ENCODE results near the gene RAB40C. TPM values are rescaled to one million over a fixed set of nuclear protein-coding genes. Genes with fewer than 3 reads are reported as not detected.
A peak's percentile ranks its signal among the peaks of the same experiment; 100 is the strongest.

RAB40C gene
- total and polyA plus RNA-seq, 2 experiments from 2014 or later = 9.5 to 18.8 TPM

DNA sequence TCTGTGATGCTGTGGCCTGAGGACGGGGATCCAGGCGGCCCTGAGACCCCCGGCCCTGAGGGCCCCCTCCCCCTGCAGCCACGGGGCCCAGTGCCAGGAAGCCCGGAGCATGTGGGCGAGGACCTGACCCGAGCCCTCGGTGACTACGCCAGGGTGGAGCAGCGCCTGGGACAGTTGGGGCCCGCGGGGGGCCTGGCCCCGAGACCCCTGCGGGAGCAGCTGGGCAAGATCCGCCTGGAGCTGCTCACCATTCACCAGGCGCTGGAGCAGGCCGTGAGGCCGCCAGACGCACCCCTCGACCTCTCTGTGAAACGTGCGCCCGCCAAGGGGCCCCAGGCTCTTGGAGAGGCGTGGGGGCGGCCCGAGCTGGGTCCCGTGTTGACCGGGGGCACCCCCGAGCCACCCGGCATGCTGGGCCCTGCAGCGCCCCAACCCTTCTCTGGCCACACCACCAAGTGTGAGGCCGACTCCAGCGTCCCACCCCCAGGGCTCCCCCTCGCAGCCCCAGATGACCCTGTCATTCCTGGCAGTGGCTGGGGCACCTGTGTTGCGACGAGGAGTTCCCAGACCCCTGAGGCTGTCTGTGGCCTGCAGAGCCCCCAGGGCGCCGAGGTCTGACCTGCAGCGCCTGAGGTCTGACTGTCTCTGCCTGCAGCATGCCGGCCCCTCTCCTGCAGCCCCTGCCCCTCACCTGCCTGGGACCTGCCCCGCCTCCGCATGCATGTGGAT lies 25.0 kb upstream of the RAB40C start:
- Histone ChIP-seq H3K36me3 (ENCODE audit: low read depth) (no peaks in the 10 kb centered on the region), H4K20me1 (ENCODE audit: insufficient read depth) (no peaks in the 10 kb centered on the region), H3K4me3 (no peak overlapping the region), H3K9me2 (ENCODE audit: insufficient read depth) (no peaks in the 10 kb centered on the region), H3K9ac (no peak overlapping the region), H3K9me3 (ENCODE audit: low read depth) (no peaks in the 10 kb centered on the region), H3K4me1 (ENCODE audit: insufficient read depth) (0 out of 2 replicates have a peak, but pooled peaks cover 4% of the 10 kb centered on the region), H2AFZ (no peak overlapping the region), H3K27ac (no peak overlapping the region), H3K27me3 (replicated peaks; ENCODE audit: insufficient read depth) (0 out of 2 replicates have a peak, but pooled peaks cover 5% of the 10 kb centered on the region), H3K4me2 (ENCODE audit: unreplicated experiment) (no peak overlapping the region), H3K79me2 (ENCODE audit: insufficient read depth) (0 out of 2 replicates have a peak, but pooled peaks cover 4% of the 10 kb centered on the region), H3F3A (ENCODE audit: insufficient read depth) (no peaks in the 10 kb centered on the region)
- in situ Hi-C loops (cut with MboI) = no loop called here
- DNase-seq = no peak
- 71 to 74% methylated on average over 25 to 33 of the region's 42 CpGs for WGBS, 2 experiments (ENCODE audit: low coverage in 1 of 2, low lambda C conversion rate in 2 of 2, missing lambda C conversion rate in 2 of 2)
- TF ChIP-seq EZH2phosphoT487 (IDR thresholded peaks at IDR 0.05; ENCODE audit: insufficient read depth, low read depth) (no peak), EZH2 (IDR thresholded peaks at IDR 0.05; ENCODE audit: insufficient read depth, poor library complexity, severe bottlenecking) (no peak)

GRCh38 chr16:565419-566330 lies 24.2 kb upstream of the RAB40C start:
- H3K27me3 ChIP-seq (replicated peaks; ENCODE audit: insufficient read depth) = 0 out of 2 replicates have a peak, but pooled peaks cover 5% of the 10 kb centered on the region
- H3K79me2 ChIP-seq (ENCODE audit: insufficient read depth) = peaks cover 12% of the 10 kb centered on the region
- WGBS, 2 experiments (ENCODE audit: low coverage in 1 of 2, low lambda C conversion rate in 2 of 2, missing lambda C conversion rate in 2 of 2) = 41 to 43% methylated on average over 20 to 33 of the region's 35 CpGs
- no peak overlapping the region for H3K4me3 ChIP-seq
- no peak for DNase-seq
- in situ Hi-C loops (cut with MboI) = no loop called here
- H4K20me1 ChIP-seq (ENCODE audit: insufficient read depth) = no peaks in the 10 kb centered on the region
- TF ChIP-seq EZH2 (IDR thresholded peaks at IDR 0.05; ENCODE audit: insufficient read depth, poor library complexity, severe bottlenecking) (no peak), EZH2phosphoT487 (IDR thresholded peaks at IDR 0.05; ENCODE audit: insufficient read depth, low read depth) (no peak)
- H3K4me1 ChIP-seq (ENCODE audit: insufficient read depth) = 0 out of 2 replicates have a peak, but pooled peaks cover 4% of the 10 kb centered on the region
- 0 out of 2 replicates have a peak, but pooled peaks cover 6% of the 10 kb centered on the region for H3F3A ChIP-seq (ENCODE audit: insufficient read depth)
- no peak overlapping the region for H3K9ac ChIP-seq
- no peak overlapping the region for H3K4me2 ChIP-seq (ENCODE audit: unreplicated experiment)
- H2AFZ ChIP-seq = no peak overlapping the region
- H3K9me3 ChIP-seq (ENCODE audit: low read depth) = no peaks in the 10 kb centered on the region
- H3K27ac ChIP-seq = no peak overlapping the region
- H3K9me2 ChIP-seq (ENCODE audit: insufficient read depth) = no peaks in the 10 kb centered on the region
- no peaks in the 10 kb centered on the region for H3K36me3 ChIP-seq (ENCODE audit: low read depth)

GRCh38 chr16:566475-567372 lies 23.1 kb upstream of the RAB40C start, which contains the start of gene NHLRC4:
TSS of gene NHLRC4 (plus strand) at chr16:567005. CDS start at chr16:568048, 1,043 bp downstream.
- H3K4me2 ChIP-seq (ENCODE audit: unreplicated experiment) = no peak within 1 kb of the TSS
- H3K79me2 ChIP-seq (ENCODE audit: insufficient read depth) = peaks cover 21% of the 10 kb centered on the region
- no peaks in the 10 kb centered on the region for H3K9me3 ChIP-seq (ENCODE audit: low read depth)
- 0 out of 2 replicates have a peak, but pooled peaks cover 6% of the 10 kb centered on the region for H3F3A ChIP-seq (ENCODE audit: insufficient read depth)
- H3K4me1 ChIP-seq (ENCODE audit: insufficient read depth) = 0 out of 2 replicates have a peak, but pooled peaks cover 4% of the 10 kb centered on the region
- no peak within 1 kb of the TSS for H3K9ac ChIP-seq
- no peaks in the 10 kb centered on the region for H3K36me3 ChIP-seq (ENCODE audit: low read depth)
- H3K27ac ChIP-seq = no peak within 1 kb of the TSS
- H3K9me2 ChIP-seq (ENCODE audit: insufficient read depth) = no peaks in the 10 kb centered on the region
- H3K4me3 ChIP-seq = no peak within 1 kb of the TSS
- H3K27me3 ChIP-seq (replicated peaks; ENCODE audit: insufficient read depth) = no peaks in the 10 kb centered on the region
- H2AFZ ChIP-seq = peak within 1 kb of the TSS; percentile 62; the same call in 1 of the 2 replicates
- in situ Hi-C loops (cut with MboI) = no loop called here
- TF ChIP-seq EZH2phosphoT487 (IDR thresholded peaks at IDR 0.05; ENCODE audit: insufficient read depth, low read depth) = no peak
- TF ChIP-seq EZH2 (IDR thresholded peaks at IDR 0.05; ENCODE audit: insufficient read depth, poor library complexity, severe bottlenecking) = no peak
- 40 to 45% methylated on average over 26 of the region's 26 CpGs for WGBS, 2 experiments (ENCODE audit: low coverage in 1 of 2, low lambda C conversion rate in 2 of 2, missing lambda C conversion rate in 2 of 2)
- H4K20me1 ChIP-seq (ENCODE audit: insufficient read depth) = no peaks in the 10 kb centered on the region
- peak; percentile 63 for DNase-seq
